Muscle layer of colon (tissue), 2 donors: ENCODE data around the gene DMGDH.

Source experiments
- H3K27ac ChIP-seq: one replicate; pipeline ENCODE4 v1.7.0; 2013; ENCODE audit warnings: low read depth, mild to moderate bottlenecking, low read length, moderate library complexity
- H3K27me3 ChIP-seq, 2 donors: one replicate each; pipeline ENCODE4 v1.7.0; 2013; ENCODE audit warnings: low read length in 2 of 2, mild to moderate bottlenecking in 2 of 2; ENCODE audit not compliant: insufficient read depth in 2 of 2, control insufficient read depth in 1 of 2
- H3K36me3 ChIP-seq: one replicate; pipeline ENCODE4 v1.7.0; 2013; ENCODE audit warnings: mild to moderate bottlenecking, low read length; ENCODE audit not compliant: insufficient read depth
- H3K4me1 ChIP-seq: one replicate; pipeline ENCODE4 v1.7.0; 2013; ENCODE audit warnings: mild to moderate bottlenecking, low read length; ENCODE audit not compliant: insufficient read depth
- H3K4me3 ChIP-seq, 2 donors: one replicate each; pipeline ENCODE4 v1.7.0; 2013; ENCODE audit warnings: low read length in 2 of 2, low read depth in 1 of 2, mild to moderate bottlenecking in 1 of 2, moderate library complexity in 1 of 2
- H3K9ac ChIP-seq: one replicate; pipeline ENCODE4 v1.7.0; 2013; ENCODE audit warnings: low read length
- H3K9me3 ChIP-seq: one replicate; pipeline ENCODE4 v1.7.0; 2013; ENCODE audit warnings: mild to moderate bottlenecking, low read length
- donor health status: abdominal sarcoma.
- donor health status: Adenocarcinoma of cecum.

Gene DMGDH

GRCh38 chr5:79069488-79070349, at the start of gene DMGDH, which contains the start of gene BHMT2:
DMGDH (minus strand) TSS chr5:79069674; CDS start chr5:79069620, 54 bp downstream.
BHMT2 (plus strand) TSS chr5:79069767; CDS start chr5:79069783, 16 bp downstream.
- H3K36me3 ChIP-seq = no peaks in the 10 kb centered on the region
- H3K27me3 ChIP-seq = no peaks in the 10 kb centered on the region
- H3K9ac ChIP-seq = no peak within 1 kb of the TSS
- peaks cover 12% of the 10 kb centered on the region for H3K4me1 ChIP-seq
- H3K9me3 ChIP-seq = peaks cover 5% of the 10 kb centered on the region
- peak within 1 kb of the TSS; percentile 62 to 68 for H3K4me3 ChIP-seq
- H3K27ac ChIP-seq = peak within 1 kb of the TSS; percentile 73

- no peak overlapping the region for H3K4me3 ChIP-seq
- H3K27ac ChIP-seq = no peak overlapping the region
Observed at GRCh38 chr5:79112703-79113058, 43.2 kb upstream of the DMGDH start.

GRCh38 chr5:79111960-79112702, 42.7 kb upstream of the DMGDH start:
- no peak overlapping the region for H3K9ac ChIP-seq
- H3K9me3 ChIP-seq = no peaks in the 10 kb centered on the region
- H3K4me3 ChIP-seq = no peak overlapping the region
- no peaks in the 10 kb centered on the region for H3K36me3 ChIP-seq
- H3K4me1 ChIP-seq = peaks cover 16% of the 10 kb centered on the region
- no peak overlapping the region for H3K27ac ChIP-seq
- H3K27me3 ChIP-seq = peaks cover 0 to 21% of the 10 kb centered on the region in 2 donors

More at GRCh38 chr5:79112703-79113058, 43.2 kb upstream of the DMGDH start:
- Histone ChIP-seq H3K36me3 (no peaks in the 10 kb centered on the region), H3K27me3 (peaks cover 0 to 21% of the 10 kb centered on the region in 2 donors), H3K9ac (no peak overlapping the region), H3K9me3 (no peaks in the 10 kb centered on the region), H3K4me1 (peaks cover 10% of the 10 kb centered on the region)

GRCh38 chr5:79111387-79111959, 42.0 kb upstream of the DMGDH start, which contains the start of gene BHMT:
BHMT (plus strand) TSS chr5:79111809; CDS start chr5:79111886, 77 bp downstream.
- H3K9ac ChIP-seq = no peak within 1 kb of the TSS
- no peaks in the 10 kb centered on the region for H3K9me3 ChIP-seq
- peaks cover 17% of the 10 kb centered on the region for H3K4me1 ChIP-seq
- H3K36me3 ChIP-seq = no peaks in the 10 kb centered on the region
- peaks cover 0 to 21% of the 10 kb centered on the region in 2 donors for H3K27me3 ChIP-seq
- H3K27ac ChIP-seq = no peak within 1 kb of the TSS
- H3K4me3 ChIP-seq = no peak within 1 kb of the TSS

- Histone ChIP-seq H3K4me3 (no peak overlapping the region), H3K27me3 (peaks cover 0 to 21% of the 10 kb centered on the region in 2 donors), H3K27ac (no peak overlapping the region), H3K36me3 (no peaks in the 10 kb centered on the region), H3K9ac (no peak overlapping the region), H3K4me1 (peaks cover 17% of the 10 kb centered on the region), H3K9me3 (no peaks in the 10 kb centered on the region)
Observed at GRCh38 chr5:79109527-79110492, 40.3 kb upstream of the DMGDH start.

GRCh38 chr5:79108792-79109191, 39.3 kb upstream of the DMGDH start:
- H3K27ac ChIP-seq = no peak overlapping the region
- peaks cover 0 to 21% of the 10 kb centered on the region in 2 donors for H3K27me3 ChIP-seq
- H3K9ac ChIP-seq = no peak overlapping the region

GRCh38 chr5:79108086-79108485, 38.6 kb upstream of the DMGDH start:
- Histone ChIP-seq H3K27me3 (peaks cover 0 to 20% of the 10 kb centered on the region in 2 donors), H3K27ac (no peak overlapping the region), H3K4me3 (no peak overlapping the region), H3K9ac (no peak overlapping the region), H3K4me1 (peaks cover 17% of the 10 kb centered on the region), H3K9me3 (no peaks in the 10 kb centered on the region), H3K36me3 (no peaks in the 10 kb centered on the region)

More at GRCh38 chr5:79108792-79109191, 39.3 kb upstream of the DMGDH start:
- H3K4me3 ChIP-seq = no peak overlapping the region
- no peaks in the 10 kb centered on the region for H3K36me3 ChIP-seq
- peaks cover 17% of the 10 kb centered on the region for H3K4me1 ChIP-seq
- no peaks in the 10 kb centered on the region for H3K9me3 ChIP-seq

GRCh38 chr5:79107020-79107796, 37.7 kb upstream of the DMGDH start:
- no peak overlapping the region for H3K4me3 ChIP-seq
- H3K27ac ChIP-seq = no peak overlapping the region
- peaks cover 17% of the 10 kb centered on the region for H3K4me1 ChIP-seq
- no peaks in the 10 kb centered on the region for H3K9me3 ChIP-seq
- H3K36me3 ChIP-seq = no peaks in the 10 kb centered on the region
- no peak overlapping the region for H3K9ac ChIP-seq
- H3K27me3 ChIP-seq = peaks cover 0 to 12% of the 10 kb centered on the region in 2 donors

- Histone ChIP-seq H3K9me3 (no peaks in the 10 kb centered on the region), H3K4me1 (peaks cover 17% of the 10 kb centered on the region), H3K27me3 (no peaks in the 10 kb centered on the region), H3K9ac (no peak overlapping the region), H3K36me3 (no peaks in the 10 kb centered on the region), H3K27ac (no peak overlapping the region), H3K4me3 (no peak overlapping the region)
Observed at GRCh38 chr5:79105868-79106267, 36.4 kb upstream of the DMGDH start.

- Histone ChIP-seq H3K36me3 (no peaks in the 10 kb centered on the region), H3K4me1 (no peaks in the 10 kb centered on the region), H3K4me3 (no peak overlapping the region), H3K9ac (no peak overlapping the region), H3K27ac (no peak overlapping the region), H3K9me3 (no peaks in the 10 kb centered on the region), H3K27me3 (no peaks in the 10 kb centered on the region)
Observed at GRCh38 chr5:79093762-79094161, 24.3 kb upstream of the DMGDH start.
